Activated effector memory CD4-positive, alpha-beta T cell treated with anti-CD3 and anti-CD28 coated beads, Interleukin-2, amount 50 U/mL, for 16 hours (primary cell): Measurements from ENCODE around the gene TADA2A.

Source experiments
- DNase-seq: peaks from one replicate; pipeline ENCODE4 v3.0.0-alpha.2; 2020

The TADA2A gene

GRCh38 chr17:37463039-37463438, 56.4 kb downstream of the TADA2A start:
- no peak for DNase-seq

GRCh38 chr17:37465069-37465616, 58.5 kb downstream of the TADA2A start:
- DNase-seq: no peak

DNA sequence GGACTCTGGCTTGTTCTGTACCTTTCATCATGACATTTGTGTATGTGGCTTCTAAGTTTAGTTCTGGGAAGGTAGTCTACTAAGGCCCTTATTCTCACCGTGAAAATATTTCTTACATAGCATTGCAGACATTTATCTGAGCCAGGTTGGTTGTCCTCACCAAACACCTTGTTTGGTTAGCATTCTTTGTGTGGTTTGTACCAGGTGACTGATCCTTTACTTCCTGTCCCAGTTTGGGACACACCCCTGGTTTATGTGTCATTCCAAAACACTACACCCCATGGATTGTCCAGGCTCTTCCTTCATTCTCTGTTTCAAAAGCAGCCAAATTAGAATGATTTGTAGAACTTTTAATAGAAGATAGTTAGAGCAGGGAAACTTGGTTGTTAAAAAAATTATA, 59.8 kb downstream of the TADA2A start:
- DNase-seq: no peak

DNA sequence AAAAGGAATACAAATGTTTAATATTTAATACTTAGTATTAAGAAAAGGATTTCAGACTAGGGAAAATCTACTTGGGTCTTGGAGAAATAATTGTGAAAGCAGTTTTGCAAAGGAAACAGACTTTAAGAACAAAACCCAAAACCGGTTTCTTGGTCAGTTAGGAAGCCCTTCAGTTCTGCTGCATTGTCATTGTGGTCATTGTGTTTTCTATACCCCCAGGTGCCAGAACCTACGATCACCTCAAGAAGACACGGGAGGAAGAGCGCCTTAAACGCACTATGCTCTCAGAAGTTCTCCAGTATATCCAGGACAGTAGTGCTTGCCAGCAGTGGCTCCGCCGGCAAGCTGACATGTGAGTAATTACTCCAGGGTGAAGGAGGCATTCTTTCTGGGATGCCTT, 63.5 kb downstream of the TADA2A start:
- no peak for DNase-seq

DNA sequence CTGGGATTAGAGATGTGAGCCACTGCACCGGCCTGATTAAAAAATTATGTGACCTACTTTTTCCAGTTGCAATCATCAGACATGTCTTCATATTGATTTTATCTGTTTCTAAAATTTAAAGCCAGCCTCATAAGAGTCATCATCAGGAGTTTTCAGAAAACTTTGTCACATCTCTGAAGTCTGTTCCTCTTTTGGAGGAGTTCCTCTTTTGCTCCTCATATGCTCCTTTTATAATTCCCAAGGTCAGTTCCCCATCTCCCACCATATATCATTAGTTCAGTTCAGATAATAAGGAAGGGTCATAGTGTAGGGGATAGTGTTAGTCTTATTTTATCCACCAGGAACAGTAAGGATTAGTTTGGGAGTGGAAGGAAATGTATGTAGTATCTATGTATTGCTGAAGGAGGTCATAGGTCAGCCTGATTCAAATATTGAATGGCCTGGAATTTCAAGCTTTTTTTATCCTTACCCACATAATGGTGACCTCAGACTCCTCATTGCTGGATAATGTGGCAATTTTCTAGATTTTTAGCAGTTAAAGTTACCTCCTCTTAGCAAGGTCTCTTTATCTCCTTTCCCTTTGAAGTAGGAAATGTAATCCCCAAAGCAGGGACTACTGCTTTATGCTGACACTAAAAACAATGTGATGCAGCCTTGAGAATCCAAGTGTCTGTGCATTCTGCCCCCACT, 69.2 kb downstream of the TADA2A start:
- no peak for DNase-seq

- no peak for DNase-seq
Measured at GRCh38 chr17:37476431-37477120, 69.9 kb downstream of the TADA2A start.

- no peak for DNase-seq
Measured at GRCh38 chr17:37478187-37478586, 71.5 kb downstream of the TADA2A start.

DNA sequence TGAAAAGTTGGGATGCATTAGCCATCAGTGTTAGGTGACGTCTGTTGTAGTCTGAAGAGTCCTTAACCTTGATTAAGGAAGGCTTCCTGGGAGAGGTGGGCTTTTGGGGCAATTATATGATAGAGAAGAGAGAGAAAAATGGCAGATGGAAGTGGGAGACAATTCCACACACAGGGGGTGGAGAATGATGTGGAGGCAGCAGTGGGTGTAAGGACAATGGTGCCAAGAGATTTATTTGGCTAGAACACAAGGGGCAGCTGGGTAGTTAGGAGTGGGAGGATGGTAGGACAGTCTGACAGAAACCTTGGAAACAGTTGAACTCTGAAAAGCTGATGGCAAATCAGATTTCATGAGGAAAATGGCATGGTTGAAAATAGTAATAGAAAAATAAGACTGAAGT, 72.3 kb downstream of the TADA2A start:
- DNase-seq: no peak

DNA sequence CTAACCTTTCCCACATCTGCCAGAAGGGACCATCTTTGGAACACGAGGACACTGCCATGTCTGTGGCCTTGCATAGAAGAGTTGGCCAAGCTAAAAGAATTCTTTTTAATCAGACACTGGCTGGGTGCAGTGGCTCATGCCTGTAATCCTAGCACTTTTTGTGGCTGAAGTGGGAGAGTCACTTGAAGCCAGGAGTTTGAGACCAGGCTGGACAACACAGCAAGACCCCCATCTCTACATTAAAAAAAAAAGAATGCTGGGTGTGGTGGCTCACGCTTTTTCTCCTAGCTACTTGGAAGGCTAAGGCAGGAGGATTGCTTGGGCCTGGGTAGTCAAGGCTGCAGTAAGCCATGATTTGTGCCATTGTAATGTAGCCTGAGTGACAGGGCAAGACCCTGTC, 73.7 kb downstream of the TADA2A start:
- DNase-seq: no peak

DNA sequence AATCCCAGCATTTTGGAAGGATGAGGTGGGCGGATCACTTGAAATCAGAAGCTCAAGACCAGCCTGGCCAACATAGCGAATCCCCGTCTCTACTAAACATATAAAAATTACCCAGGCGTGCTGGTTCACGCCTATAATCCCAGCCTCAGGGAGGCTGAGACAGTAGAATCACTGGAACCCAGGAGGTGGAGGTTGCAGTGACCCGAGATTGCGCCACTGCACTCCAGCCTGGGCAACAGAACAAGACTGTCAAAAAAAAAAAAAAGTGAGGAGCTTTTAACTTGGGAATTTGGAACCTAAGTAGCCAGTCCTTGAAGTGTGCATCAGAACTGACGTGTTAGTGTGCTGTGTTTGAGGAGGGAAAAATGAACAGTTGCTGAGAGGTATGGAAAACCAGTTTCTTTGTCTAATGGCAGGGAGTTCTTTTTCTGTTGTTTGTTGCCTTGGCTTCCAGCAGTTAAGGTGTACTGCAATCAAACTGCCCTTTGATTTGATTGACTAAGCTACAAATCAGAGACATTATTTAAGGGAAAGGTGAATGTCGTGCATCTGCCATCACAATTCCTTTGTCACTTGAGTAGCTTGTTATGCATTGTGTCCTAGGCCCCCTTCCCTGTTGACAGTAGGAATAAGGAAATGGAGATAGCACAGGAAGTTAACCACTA, 74.4 kb downstream of the TADA2A start:
- DNase-seq: no peak

DNA sequence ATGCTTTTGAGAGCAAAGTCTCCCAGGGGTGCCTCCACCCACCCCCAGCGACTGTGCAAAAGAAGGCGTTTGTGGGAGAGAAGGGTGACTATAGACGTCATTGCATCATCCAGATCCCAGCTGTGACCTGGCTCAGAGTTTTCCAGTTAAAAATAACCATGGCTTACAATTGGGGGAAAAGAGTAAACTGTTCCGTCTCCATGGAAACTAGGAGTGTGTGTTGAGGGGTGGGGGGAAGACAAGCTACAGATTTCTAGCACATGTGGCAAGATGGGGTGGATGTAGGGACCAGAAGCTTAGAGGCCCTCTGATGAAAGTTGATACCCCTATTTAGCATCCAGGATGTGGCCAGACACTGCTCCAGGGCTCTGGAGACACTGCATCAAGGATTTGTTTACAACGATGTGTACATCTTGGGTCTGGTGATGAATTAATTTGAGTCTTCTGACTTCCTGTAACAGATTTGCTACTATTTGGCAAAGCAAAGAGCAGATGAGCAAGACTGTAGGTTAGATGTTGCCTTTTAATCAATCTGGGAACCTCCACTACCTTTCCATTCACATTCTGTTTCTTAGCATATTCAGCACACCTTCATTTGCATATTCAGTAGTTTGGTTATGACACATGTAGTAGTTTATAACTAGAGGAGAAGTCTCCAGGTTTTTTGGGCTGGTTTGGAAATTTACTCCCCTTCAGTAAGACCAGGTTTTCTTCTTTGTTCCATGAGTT, 76.8 kb downstream of the TADA2A start:
- no peak for DNase-seq

DNA sequence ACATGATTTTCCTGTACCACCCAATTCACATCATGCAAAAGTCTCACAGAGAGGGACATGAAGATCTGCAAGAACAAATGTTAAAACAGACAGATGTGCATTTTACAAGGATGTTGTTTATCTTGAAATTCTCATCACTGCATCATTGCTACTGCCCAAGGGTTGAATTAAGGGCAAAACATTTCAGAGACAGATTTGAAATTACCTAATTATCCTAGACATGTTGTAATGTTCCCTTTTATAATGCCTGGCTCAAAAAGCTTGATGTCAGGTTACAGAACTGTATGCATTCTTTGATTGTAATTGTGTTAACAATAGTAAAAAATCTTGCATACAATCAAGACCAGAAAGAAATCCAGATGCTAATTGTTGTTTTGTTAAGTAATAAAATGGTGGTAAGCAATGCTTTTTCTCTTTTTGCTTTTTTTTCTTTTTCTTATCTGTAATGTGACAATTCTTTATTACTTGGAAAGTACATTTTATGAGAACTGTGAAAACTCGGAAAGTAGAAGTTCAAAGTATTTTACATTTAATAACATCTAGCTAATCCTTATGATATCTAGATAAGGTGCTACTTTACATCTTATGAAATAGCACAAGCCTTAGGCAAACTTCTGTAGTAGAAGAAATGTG, 79.4 kb downstream of the TADA2A start:
- no peak for DNase-seq

GRCh38 chr17:37488009-37488604, 81.4 kb downstream of the TADA2A start:
- DNase-seq: no peak

DNA sequence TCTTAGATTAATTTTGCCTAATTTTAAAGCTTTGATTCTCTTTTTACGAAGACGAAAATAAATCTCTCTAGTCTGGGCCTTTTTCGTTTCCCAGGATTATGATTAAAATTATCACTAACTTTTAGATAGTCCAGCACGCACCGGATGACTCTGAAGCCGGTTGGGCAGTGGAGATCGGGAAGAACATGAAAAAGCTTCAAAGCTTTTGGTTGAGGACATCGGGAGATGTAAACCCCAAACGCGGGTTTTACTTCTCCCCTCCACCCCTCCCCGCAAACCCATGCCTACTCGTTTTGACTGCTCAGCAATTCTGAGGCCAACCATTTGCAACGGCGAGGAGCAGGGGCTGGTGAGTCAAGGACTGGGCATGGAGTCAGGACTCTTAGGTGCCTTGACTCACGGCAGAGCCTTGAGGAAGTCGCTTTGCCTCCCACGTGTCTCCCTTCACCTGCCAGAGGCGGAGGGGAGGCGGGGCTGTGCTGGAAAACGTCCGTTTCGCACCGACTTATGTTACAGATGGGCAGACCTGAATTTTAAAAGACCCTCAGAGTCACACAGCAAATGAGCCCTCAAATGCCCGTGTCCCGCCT, 82.0 kb downstream of the TADA2A start:
- DNase-seq: peak; percentile 87

DNA sequence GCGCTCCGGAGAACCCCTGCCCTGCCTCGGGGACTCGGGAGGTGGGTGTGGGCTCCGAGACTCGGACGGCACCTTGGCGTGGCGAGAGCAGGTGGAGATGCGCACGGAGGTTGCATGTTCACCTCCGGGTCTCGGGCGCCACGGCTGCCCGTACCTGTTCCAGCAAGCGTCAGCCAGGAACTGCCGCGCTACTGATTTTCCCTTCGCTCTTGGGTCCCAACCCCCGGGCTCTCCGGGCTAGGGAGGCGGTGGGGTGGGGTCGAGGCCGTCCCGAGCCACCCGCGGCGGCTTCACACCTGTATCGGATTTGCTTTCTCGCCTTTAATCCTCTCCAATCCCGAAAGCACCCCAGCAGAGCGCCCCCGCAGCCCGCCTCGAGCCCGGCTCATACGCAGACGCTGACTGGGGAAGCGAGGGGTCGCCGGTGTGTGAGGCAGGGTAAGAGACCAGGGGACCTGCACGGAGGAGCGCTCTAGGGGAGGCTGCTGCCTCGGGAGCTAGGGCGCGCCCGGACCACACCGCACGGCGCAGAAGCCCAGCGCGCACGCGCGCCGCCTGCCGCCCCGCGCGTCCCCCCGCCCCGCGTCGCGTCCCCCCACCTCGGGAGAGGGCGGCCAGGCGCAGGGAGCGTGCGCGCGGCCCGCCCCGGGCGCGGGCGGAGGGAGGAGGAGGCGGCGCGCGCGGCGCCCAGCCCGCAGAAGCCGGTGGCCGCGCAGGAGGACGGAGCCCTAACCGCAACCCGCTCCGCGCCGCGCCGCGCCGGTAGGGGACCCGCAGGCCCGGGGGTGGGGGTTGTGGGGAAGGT, 82.7 kb downstream of the TADA2A start, which contains the start of gene DUSP14:
DUSP14 (plus strand) TSS at position 695 of the 805 bp plus-strand sequence. CDS start 22,382 bp downstream, outside the sequence.
- peak; percentile 92 for DNase-seq

DNA sequence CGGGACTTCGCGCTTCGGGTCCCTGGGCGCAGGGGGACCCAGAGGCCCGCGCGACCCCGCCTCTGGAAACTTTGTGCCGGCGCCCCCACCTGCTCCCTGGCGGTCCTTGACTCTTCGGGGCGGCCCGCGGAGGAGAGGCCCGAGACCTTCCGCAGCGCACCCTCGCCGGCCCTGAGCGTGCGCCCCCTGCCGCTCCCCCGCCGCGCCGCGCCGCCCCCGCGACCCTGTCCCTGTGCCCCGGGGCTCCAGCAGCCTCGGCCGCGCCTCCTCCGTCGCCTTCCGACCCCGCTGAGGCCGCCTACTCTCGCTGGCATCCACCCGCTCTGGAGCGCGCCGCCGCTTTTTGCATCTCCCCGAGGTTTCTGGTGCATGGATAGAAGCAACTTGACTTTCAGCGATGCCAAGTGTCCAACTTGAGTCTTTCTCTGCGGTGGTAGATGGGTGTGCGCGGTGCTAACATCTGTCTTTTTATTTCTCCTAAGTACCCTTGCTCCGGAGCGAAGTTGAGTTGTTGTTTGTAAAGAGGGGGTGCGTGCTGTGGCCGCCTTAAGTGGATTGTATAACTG, 83.4 kb downstream of the TADA2A start:
- peak; percentile 90 for DNase-seq

- DNase-seq: peak; percentile 63
Measured at GRCh38 chr17:37490638-37491614, 84.2 kb downstream of the TADA2A start.

GRCh38 chr17:37492167-37492566, 85.5 kb downstream of the TADA2A start:
- no peak for DNase-seq
